DND-41 (cell line): ENCODE measurements around the gene MICU1.

Experiments
- CTCF ChIP-seq: IDR thresholded peaks from 2 replicates; pipeline ENCODE4 v1.5.1; 2012; ENCODE audit warnings: borderline replicate concordance, low read length, moderate library complexity, mild to moderate bottlenecking; ENCODE audit not compliant: poor library complexity, severe bottlenecking; ENCODE audit errors: extremely low read depth
- EZH2 ChIP-seq: IDR thresholded peaks from 3 replicates; pipeline ENCODE4 v1.6.1; 2012; ENCODE audit warnings: borderline replicate concordance, low read depth, mild to moderate bottlenecking, moderate library complexity, low read length, inconsistent platforms; ENCODE audit not compliant: severe bottlenecking

- TF ChIP-seq CTCF, result no peak
- no peak for TF ChIP-seq EZH2
Measured at GRCh38 chr10:72616716-72617115, 9.2 kb downstream of the MICU1 start.
